SK-N-SH treated with all-trans-retinoic acid at 6 μM for 48 hours (cell line): ENCODE measurements around the gene TET3.

ENCODE experiments used
- ATAC-seq: fragments of 200-7000 bp; cut with Tn5 transposase; 3 replicates; pipeline ENCODE4 v1.9.1; 2020; ENCODE audit warnings: mild to moderate bottlenecking, moderate library complexity
- ARNTL ChIP-seq: fragments of 450-650 bp; formaldehyde crosslinking; IDR thresholded peaks from 2 replicates; pipeline ENCODE4 v1.5.0; 2020; ENCODE audit warnings: low read depth, mild to moderate bottlenecking, moderate library complexity, borderline replicate concordance
- BACH2 ChIP-seq: fragments of 250-450 bp; sonication (Bioruptor Pico); IDR thresholded peaks from 2 replicates; pipeline ENCODE4 v1.9.0; 2021; ENCODE audit warnings: mild to moderate bottlenecking, borderline replicate concordance
- CSDC2 ChIP-seq: fragments of 250-450 bp; sonication (Bioruptor Pico); IDR thresholded peaks from 2 replicates; pipeline ENCODE4 v1.5.0; 2020; ENCODE audit warnings: mild to moderate bottlenecking, moderate library complexity
- CSRNP3 ChIP-seq: fragments of 250-450 bp; sonication (Bioruptor Pico); IDR thresholded peaks from 2 replicates; pipeline ENCODE4 v1.5.1; 2021; ENCODE audit warnings: mild to moderate bottlenecking, moderate library complexity
- ESRRG ChIP-seq: fragments of 250-450 bp; sonication (Bioruptor Pico); IDR thresholded peaks from 2 replicates; pipeline ENCODE4 v1.6.1; 2021; ENCODE audit warnings: mild to moderate bottlenecking
- GLIS3 ChIP-seq: fragments of 250-450 bp; sonication (Bioruptor Pico); IDR thresholded peaks from 2 replicates; pipeline ENCODE4 v1.5.0; 2020; ENCODE audit warnings: mild to moderate bottlenecking, moderate library complexity
- ISL1 ChIP-seq: fragments of 250-450 bp; sonication (Bioruptor Pico); IDR thresholded peaks from 2 replicates; pipeline ENCODE4 v2.1.2; 2022; ENCODE audit warnings: mild to moderate bottlenecking, moderate library complexity
- OSR1 ChIP-seq: fragments of 250-450 bp; sonication (Bioruptor Pico); IDR thresholded peaks from 2 replicates; pipeline ENCODE4 v1.8.0; 2022; ENCODE audit warnings: moderate library complexity, mild to moderate bottlenecking, inconsistent platforms
- PATZ1 ChIP-seq: fragments of 250-450 bp; sonication (Bioruptor Pico); IDR thresholded peaks from 2 replicates; pipeline ENCODE4 v1.8.0; 2020; ENCODE audit warnings: mild to moderate bottlenecking, moderate library complexity, borderline replicate concordance
- POU6F1 ChIP-seq: fragments of 250-450 bp; sonication (Bioruptor Pico); IDR thresholded peaks from 2 replicates; pipeline ENCODE4 v1.8.0; 2021; ENCODE audit warnings: low read depth, mild to moderate bottlenecking, moderate library complexity, borderline replicate concordance
- PPARA ChIP-seq: fragments of 250-450 bp; sonication (Bioruptor Pico); IDR thresholded peaks from 2 replicates; pipeline ENCODE4 v1.5.0; 2020; ENCODE audit warnings: mild to moderate bottlenecking, borderline replicate concordance
- RARB ChIP-seq: fragments of 250-450 bp; sonication (Bioruptor Pico); IDR thresholded peaks from 2 replicates; pipeline ENCODE4 v1.8.0; 2021; ENCODE audit warnings: mild to moderate bottlenecking, moderate library complexity
- SNAI2 ChIP-seq: fragments of 250-450 bp; sonication (Bioruptor Pico); IDR thresholded peaks from 2 replicates; pipeline ENCODE4 v1.5.0; 2020; ENCODE audit warnings: mild to moderate bottlenecking, moderate library complexity
- TCF4 ChIP-seq: fragments of 250-450 bp; sonication (Bioruptor Pico); IDR thresholded peaks from 2 replicates; pipeline ENCODE4 v1.8.0; 2021; ENCODE audit warnings: mild to moderate bottlenecking, moderate library complexity, borderline replicate concordance
- TOX ChIP-seq: fragments of 250-450 bp; sonication (Bioruptor Pico); IDR thresholded peaks from 2 replicates; pipeline ENCODE4 v1.8.0; 2021; ENCODE audit warnings: mild to moderate bottlenecking, moderate library complexity, borderline replicate concordance
- TSHZ2 ChIP-seq: fragments of 250-450 bp; sonication (Bioruptor Pico); IDR thresholded peaks from 2 replicates; pipeline ENCODE4 v1.5.0; 2020; ENCODE audit warnings: mild to moderate bottlenecking, moderate library complexity
- ZC3H10 ChIP-seq: fragments of 250-450 bp; sonication (Bioruptor Pico); IDR thresholded peaks from 2 replicates; pipeline ENCODE4 v1.5.1; 2021; ENCODE audit warnings: mild to moderate bottlenecking, moderate library complexity
- ZFP3 ChIP-seq: fragments of 250-450 bp; sonication (Bioruptor Pico); IDR thresholded peaks from 2 replicates; pipeline ENCODE4 v1.5.0; 2020; ENCODE audit warnings: mild to moderate bottlenecking, moderate library complexity
- ZNF565 ChIP-seq: fragments of 450-650 bp; formaldehyde crosslinking; conservative IDR thresholded peaks from 2 replicates; pipeline ENCODE4 v1.5.0; 2020; ENCODE audit warnings: low read depth, mild to moderate bottlenecking, moderate library complexity
- ZNF70 ChIP-seq: fragments of 450-650 bp; formaldehyde crosslinking; IDR thresholded peaks from 2 replicates; pipeline ENCODE4 v1.5.0; 2020; ENCODE audit warnings: mild to moderate bottlenecking, moderate library complexity
- ZNF8 ChIP-seq: fragments of 450-650 bp; formaldehyde crosslinking; IDR thresholded peaks from 2 replicates; pipeline ENCODE4 v1.5.0; 2020; ENCODE audit warnings: mild to moderate bottlenecking, moderate library complexity

Gene TET3

GRCh38 chr2:74007121-74007520, 22.4 kb downstream of the TET3 start:
- ATAC-seq = no peak
- TF ChIP-seq PPARA (no peak), TOX (no peak), ZFP3 (CRISPR knock-in tag) (no peak), CSDC2 (CRISPR knock-in tag) (no peak), ISL1 (no peak), PATZ1 (CRISPR knock-in tag) (no peak), CSRNP3 (CRISPR knock-in tag) (no peak), RARB (CRISPR knock-in tag) (no peak)
- TF ChIP-seq, all 23 proteins: peak for 0

GRCh38 chr2:74007711-74008110, 23.0 kb downstream of the TET3 start:
- ATAC-seq = no peak
- no peak for TF ChIP-seq GLIS3
- no peak for TF ChIP-seq CSDC2 (CRISPR knock-in tag)
- TF ChIP-seq TCF4 = no peak
- no peak for TF ChIP-seq ISL1
- no peak for TF ChIP-seq OSR1
- TF ChIP-seq ZNF70 (CRISPR knock-in tag) = no peak

- ATAC-seq = no peak
- TF ChIP-seq PPARA = no peak
- no peak for TF ChIP-seq ZNF565 (CRISPR knock-in tag)
- TF ChIP-seq CSRNP3 (CRISPR knock-in tag) = no peak
- TF ChIP-seq ARNTL (CRISPR knock-in tag) = no peak
- no peak for TF ChIP-seq BACH2
- TF ChIP-seq POU6F1 (CRISPR knock-in tag) = no peak
Observed at GRCh38 chr2:74008761-74009395, 24.2 kb downstream of the TET3 start.

- ATAC-seq = no peak
- no peak for TF ChIP-seq GLIS3
- TF ChIP-seq RARB (CRISPR knock-in tag) = no peak
- TF ChIP-seq TOX = no peak
- TF ChIP-seq CSDC2 (CRISPR knock-in tag) = no peak
- no peak for TF ChIP-seq TSHZ2
- TF ChIP-seq ZNF70 (CRISPR knock-in tag) = no peak
- TF ChIP-seq BACH2 = no peak
- no peak for TF ChIP-seq ARNTL (CRISPR knock-in tag)
- TF ChIP-seq ZNF8 (CRISPR knock-in tag) = no peak
- no peak for TF ChIP-seq SNAI2 (CRISPR knock-in tag)
- no peak for TF ChIP-seq ESRRG
- no peak for TF ChIP-seq PATZ1 (CRISPR knock-in tag)
- no peak for TF ChIP-seq ZC3H10 (CRISPR knock-in tag)
- TF ChIP-seq CSRNP3 (CRISPR knock-in tag) = no peak
- TF ChIP-seq ISL1 = no peak
- TF ChIP-seq ZNF565 (CRISPR knock-in tag) = no peak
- no peak for TF ChIP-seq ZFP3 (CRISPR knock-in tag)
- TF ChIP-seq OSR1 = no peak
Observed at GRCh38 chr2:74009577-74009976, 24.9 kb downstream of the TET3 start.
